ENCODE results near the gene RNGTT.

RNGTT gene

GRCh38 chr6:88825856-88826255, 137.6 kb downstream of the RNGTT start:
- Mint-ChIP-seq H3K4me3 (no peak overlapping the region), H3K9me3 (peaks cover 25% of the 10 kb centered on the region), H3K27ac (no peak overlapping the region), H3K27me3 (ENCODE audit: low read depth) (no peaks in the 10 kb centered on the region), H3K4me1 (no peaks in the 10 kb centered on the region), H3K36me3 (ENCODE audit: low read depth) (peaks cover 26% of the 10 kb centered on the region)
- no peak for TF ChIP-seq CTCF (IDR thresholded peaks at IDR 0.05; ENCODE audit: unreplicated experiment in 3 of 3)

- TF ChIP-seq CTCF (IDR thresholded peaks at IDR 0.05; ENCODE audit: unreplicated experiment in 3 of 3), result no peak
- Mint-ChIP-seq H3K4me3 (no peak overlapping the region), H3K36me3 (ENCODE audit: low read depth) (peaks cover 7% of the 10 kb centered on the region), H3K4me1 (no peaks in the 10 kb centered on the region), H3K27me3 (ENCODE audit: low read depth) (no peaks in the 10 kb centered on the region), H3K9me3 (peaks cover 6% of the 10 kb centered on the region), H3K27ac (no peak overlapping the region)
Observed at GRCh38 chr6:88823998-88824397, 139.4 kb downstream of the RNGTT start.

GRCh38 chr6:88815491-88815890, 147.9 kb downstream of the RNGTT start:
- Mint-ChIP-seq H3K9me3 (no peaks in the 10 kb centered on the region), H3K36me3 (ENCODE audit: low read depth) (no peaks in the 10 kb centered on the region), H3K27ac (no peak overlapping the region), H3K4me3 (no peak overlapping the region), H3K27me3 (ENCODE audit: low read depth) (no peaks in the 10 kb centered on the region), H3K4me1 (peaks cover 6% of the 10 kb centered on the region)
- no peak for TF ChIP-seq CTCF (IDR thresholded peaks at IDR 0.05; ENCODE audit: unreplicated experiment in 3 of 3)

GRCh38 chr6:88814909-88815308, 148.5 kb downstream of the RNGTT start:
- no peak for TF ChIP-seq CTCF (IDR thresholded peaks at IDR 0.05; ENCODE audit: unreplicated experiment in 3 of 3)
- Mint-ChIP-seq H3K36me3 (ENCODE audit: low read depth) (no peaks in the 10 kb centered on the region), H3K4me3 (no peak overlapping the region), H3K27me3 (ENCODE audit: low read depth) (no peaks in the 10 kb centered on the region), H3K9me3 (no peaks in the 10 kb centered on the region), H3K27ac (no peak overlapping the region), H3K4me1 (peaks cover 6% of the 10 kb centered on the region)

- Mint-ChIP-seq H3K9me3 (peaks cover 5% of the 10 kb centered on the region), H3K27me3 (ENCODE audit: low read depth) (no peaks in the 10 kb centered on the region), H3K27ac (peak overlapping the region in 2 of 3 experiments; percentile 5 to 28), H3K4me3 (no peak overlapping the region), H3K36me3 (ENCODE audit: low read depth) (peaks cover 8% of the 10 kb centered on the region), H3K4me1 (peaks cover 6% of the 10 kb centered on the region)
- TF ChIP-seq CTCF (IDR thresholded peaks at IDR 0.05; ENCODE audit: unreplicated experiment in 3 of 3), result no peak
Observed at GRCh38 chr6:88813045-88813444, 150.4 kb downstream of the RNGTT start.

- Mint-ChIP-seq H3K27ac (no peak overlapping the region), H3K4me1 (peaks cover 6% of the 10 kb centered on the region), H3K9me3 (peaks cover 21% of the 10 kb centered on the region), H3K27me3 (ENCODE audit: low read depth) (no peaks in the 10 kb centered on the region), H3K36me3 (ENCODE audit: low read depth) (peaks cover 25% of the 10 kb centered on the region), H3K4me3 (no peak overlapping the region)
- no peak for TF ChIP-seq CTCF (IDR thresholded peaks at IDR 0.05; ENCODE audit: unreplicated experiment in 3 of 3)
Observed at GRCh38 chr6:88810701-88811100, 152.7 kb downstream of the RNGTT start.

All from nephron (organoid).